Measurements from ENCODE around the gene CLEC14A.

DNA sequence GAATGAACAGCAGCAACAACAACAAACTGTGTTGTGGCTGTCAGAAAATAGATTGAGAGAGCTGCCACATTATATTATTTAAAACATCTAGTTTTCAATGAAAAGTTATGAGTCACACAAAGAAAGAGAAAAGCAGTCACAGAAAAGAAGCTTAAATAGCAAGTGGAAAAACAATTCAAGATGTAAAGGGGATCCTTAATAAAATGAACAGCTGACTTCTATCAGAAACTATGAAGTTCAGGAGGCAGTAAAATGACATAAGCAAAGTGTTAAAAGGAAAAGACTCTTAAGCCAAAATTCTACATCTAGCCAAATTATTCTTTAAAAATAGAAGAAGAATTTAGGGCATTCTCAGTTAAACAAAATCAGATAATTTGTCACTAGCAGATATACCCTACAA is 5.6 kb downstream of the CLEC14A start:
- no peak for TF ChIP-seq POLR2AphosphoS5 (IDR thresholded peaks at IDR 0.05; ENCODE audit: low read depth, low read length)
- no peak for TF ChIP-seq POLR2A (IDR thresholded peaks at IDR 0.05; ENCODE audit: low read depth, low read length)
- no peak for TF ChIP-seq TAF1 (IDR thresholded peaks at IDR 0.05; ENCODE audit: borderline replicate concordance, low read depth, low read length)

All from GM12892 (cell line).